IMR-90 (cell line): ENCODE measurements around the gene CPOX. TPM values are rescaled to one million over a fixed set of nuclear protein-coding genes. Genes with fewer than 3 reads are reported as not detected.
"Not testable (repeated sequence)": the region's sequence is repeated elsewhere in the genome, so short reads cannot be mapped to it uniquely, and the experiment has no call there.

Source experiments
- ATAC-seq: fragments of 200-7000 bp; cut with Tn5 transposase; 2 replicates; pipeline ENCODE4 v1.9.1; 2020; ENCODE audit warnings: low read depth, mild to moderate bottlenecking, moderate library complexity
- BruUV-seq: library from RNA; stranded (reverse); fragments of 400-500 nt; replicated peaks from 2 replicates; lab custom pipeline; 2021; lab: Mats Ljungman, UMichigan
- CTCF ChIA-PET: fragments of 300-600 bp; formaldehyde crosslinking; extraction: SDS; loops from one replicate; lab custom pipeline; 2021; ENCODE audit warnings: antibody characterized with exemption; lab: Yijun Ruan, JAX
- POLR2A ChIA-PET: fragments of 300-600 bp; sonication (Branson Sonifier 250); formaldehyde crosslinking; loops from one replicate; lab custom pipeline; 2022; ENCODE audit warnings: antibody characterized with exemption; ENCODE audit not compliant: unreplicated experiment; lab: Charles Lee
- DNase-seq: peaks from one replicate; pipeline ENCODE4 v3.0.0; 2013
- H2AFZ ChIP-seq: replicated peaks from 2 replicates; pipeline ENCODE3; 2013; ENCODE audit warnings: low read length, mild to moderate bottlenecking; ENCODE audit not compliant: poor library complexity
- H2AK5ac ChIP-seq: 2 replicates; pipeline ENCODE4 v1.6.1; 2013; ENCODE audit warnings: low read depth, low read length, inconsistent platforms
- H2AK9ac ChIP-seq: replicated peaks from 2 replicates; pipeline ENCODE3; 2013; ENCODE audit warnings: mild to moderate bottlenecking, low read depth, low read length, moderate library complexity; ENCODE audit not compliant: poor library complexity
- H2BK120ac ChIP-seq: 2 replicates; pipeline ENCODE4 v1.6.1; 2013; ENCODE audit warnings: low read depth, low read length, inconsistent platforms
- H2BK15ac ChIP-seq: 3 replicates; pipeline ENCODE4 v1.6.1; 2013; ENCODE audit warnings: low read depth, low read length, inconsistent platforms
- H2BK20ac ChIP-seq: 2 replicates; pipeline ENCODE4 v1.6.1; 2013; ENCODE audit warnings: low read depth, mild to moderate bottlenecking, inconsistent platforms, low read length, moderate library complexity
- H2BK5ac ChIP-seq: 2 replicates; pipeline ENCODE4 v1.6.1; 2013; ENCODE audit warnings: mild to moderate bottlenecking, low read depth, low read length, inconsistent platforms; ENCODE audit not compliant: poor library complexity, severe bottlenecking
- H3K14ac ChIP-seq: replicated peaks from 2 replicates; pipeline ENCODE4 v1.6.1; 2013; ENCODE audit warnings: low read depth, low read length, inconsistent platforms
- H3K18ac ChIP-seq: 2 replicates; pipeline ENCODE4 v1.6.1; 2013; ENCODE audit warnings: low read depth, low read length, control low read depth
- H3K23ac ChIP-seq: 2 replicates; pipeline ENCODE4 v1.6.1; 2013; ENCODE audit warnings: low read depth, low read length, inconsistent platforms
- H3K27ac ChIP-seq: 2 replicates; pipeline ENCODE4 v1.5.1; 2013; ENCODE audit warnings: mild to moderate bottlenecking, control low read depth, low read length; ENCODE audit not compliant: insufficient read depth
- H3K27me3 ChIP-seq: 2 replicates; pipeline ENCODE4 v1.6.1; 2013; ENCODE audit warnings: low read length; ENCODE audit not compliant: control insufficient read depth, insufficient read depth
- H3K36me3 ChIP-seq: 2 replicates; pipeline ENCODE4 v1.6.1; 2013; ENCODE audit warnings: low read length, mixed read lengths; ENCODE audit not compliant: control insufficient read depth, insufficient read depth
- H3K4ac ChIP-seq: 2 replicates; pipeline ENCODE4 v1.6.1; 2013; ENCODE audit warnings: low read depth, low read length, inconsistent platforms
- H3K4me1 ChIP-seq: 2 replicates; pipeline ENCODE4 v1.6.1; 2013; ENCODE audit warnings: low read length, mixed read lengths; ENCODE audit not compliant: control insufficient read depth, insufficient read depth
- H3K4me2 ChIP-seq: 2 replicates; pipeline ENCODE4 v1.6.1; 2013; ENCODE audit warnings: low read depth, mild to moderate bottlenecking, control low read depth, low read length, moderate library complexity
- H3K4me3 ChIP-seq: 2 replicates; pipeline ENCODE4 v1.5.1; 2013; ENCODE audit warnings: low read depth, mild to moderate bottlenecking, control low read depth, low read length, moderate library complexity; ENCODE audit not compliant: insufficient read depth
- H3K56ac ChIP-seq: 2 replicates; pipeline ENCODE4 v1.6.1; 2013; ENCODE audit warnings: low read length, inconsistent platforms; ENCODE audit not compliant: insufficient read depth; ENCODE audit errors: extremely low read depth
- H3K79me1 ChIP-seq, 2 experiments: 2 replicates each; pipeline ENCODE4 v1.6.1; 2013; ENCODE audit warnings: low read length in 2 of 2, inconsistent platforms in 1 of 2, low read depth in 1 of 2
- H3K9ac ChIP-seq: 2 replicates; pipeline ENCODE4 v1.6.1; 2013; ENCODE audit warnings: low read depth, low read length, control low read depth
- H3K9me1 ChIP-seq: 2 replicates; pipeline ENCODE4 v1.6.1; 2013; ENCODE audit warnings: low read length, inconsistent platforms; ENCODE audit not compliant: insufficient read depth
- H3K9me3 ChIP-seq: 2 replicates; pipeline ENCODE4 v1.6.1; 2013; ENCODE audit warnings: low read length; ENCODE audit not compliant: control insufficient read depth, insufficient read depth
- H4K20me1 ChIP-seq: 2 replicates; pipeline ENCODE4 v1.6.1; 2013; ENCODE audit warnings: low read length, inconsistent platforms; ENCODE audit not compliant: insufficient read depth
- H4K5ac ChIP-seq: 2 replicates; pipeline ENCODE4 v1.6.1; 2013; ENCODE audit warnings: mild to moderate bottlenecking, low read depth, low read length, control low read depth
- H4K8ac ChIP-seq, 2 experiments: 2 replicates each; pipeline ENCODE4 v1.6.1; 2013; ENCODE audit warnings: low read depth in 2 of 2, low read length in 2 of 2, control low read depth in 1 of 2, inconsistent platforms in 1 of 2
- H4K91ac ChIP-seq: 2 replicates; pipeline ENCODE4 v1.6.1; 2013; ENCODE audit warnings: low read depth, low read length, inconsistent platforms; ENCODE audit not compliant: insufficient read depth
- WGBS, 2 experiments: methylation state at CpG; one replicate each; pipeline versions ENCODE4 v1.1.5 to v1.1.7; 2013; ENCODE audit warnings: missing lambda C conversion rate in 2 of 2; ENCODE audit not compliant: insufficient read length in 1 of 2; ENCODE audit errors: extremely low coverage in 2 of 2; 5-methylcytosine and 5-hydroxymethylcytosine counted together
- dilution Hi-C: fragments of 300-500 bp; cut with HindIII; formaldehyde crosslinking; loops from one replicate; pipeline ENCODE4 v1.14.3; 2018; ENCODE audit warnings: low sequenced_read_pairs; ENCODE audit not compliant: unreplicated experiment
- in situ Hi-C: fragments of 300-500 bp; cut with MboI; formaldehyde crosslinking; loops from 3 replicates; pipeline ENCODE4 v1.14.3; 2019; ENCODE audit warnings: low sequenced_read_pairs, inconsistent platforms, mixed read lengths
- intact Hi-C: fragments of 100-400 bp; cut with micrococcal nuclease; formaldehyde crosslinking; loops from 2 replicates; pipeline ENCODE4 v1.10.0; 2022
- polyA plus RNA-seq, 3 experiments: library from polyadenylated mRNA; depleted of rRNA; stranded (reverse); fragments of >200 nt; gene quantifications; 2 replicates each; pipeline ENCODE4 v1.2.3, GENCODE V29; 2012; ENCODE audit warnings: low replicate concordance in 1 of 3
- total RNA-seq: library from RNA; depleted of rRNA; stranded (reverse); fragments of >200 nt; gene quantifications from 2 replicates; pipeline ENCODE4 v1.2.3, GENCODE V29; 2012

Gene CPOX
- total and polyA plus RNA-seq, 2 of the 4 experiments (the other 2 are of a cell fraction), result 14.5 to 19.4 TPM

GRCh38 chr3:98638515-98638914 is 45.1 kb upstream of the CPOX start:
- H2AFZ ChIP-seq, BruUV-seq, H3K18ac ChIP-seq, ATAC-seq, H4K5ac ChIP-seq, H2AK5ac ChIP-seq, H3K36me3 ChIP-seq, H2AK9ac ChIP-seq, H3K4me1 ChIP-seq, CTCF ChIA-PET, H2BK5ac ChIP-seq, dilution Hi-C loops, H3K14ac ChIP-seq, POLR2A ChIA-PET, H3K4ac ChIP-seq, H3K4me3 ChIP-seq, H3K9me3 ChIP-seq, H2BK20ac ChIP-seq, DNase-seq, H2BK15ac ChIP-seq, intact Hi-C loops, H3K27ac ChIP-seq, H4K8ac ChIP-seq, H4K20me1 ChIP-seq, H3K9ac ChIP-seq, H3K23ac ChIP-seq, H3K79me1 ChIP-seq, H3K9me1 ChIP-seq, H3K27me3 ChIP-seq, H4K91ac ChIP-seq, in situ Hi-C loops, H3K4me2 ChIP-seq, H2BK120ac ChIP-seq, H3K56ac ChIP-seq: not testable (repeated sequence)
- no CpG with 5 or more reads among the region's 2 CpGs for WGBS, 2 experiments
